HG03280 (cell line): ENCODE measurements around the gene CNRIP1.
"Not testable (repeated sequence)": the region's sequence is repeated elsewhere in the genome, so short reads cannot be mapped to it uniquely, and the experiment has no call there.

Source experiments
- ATAC-seq: cut with Tn5 transposase; IDR thresholded peaks from one replicate; pipeline ENCODE4 v1.9.1; 2021; ENCODE audit warnings: mild to moderate bottlenecking, moderate library complexity; ENCODE audit not compliant: unreplicated experiment

Gene CNRIP1

DNA sequence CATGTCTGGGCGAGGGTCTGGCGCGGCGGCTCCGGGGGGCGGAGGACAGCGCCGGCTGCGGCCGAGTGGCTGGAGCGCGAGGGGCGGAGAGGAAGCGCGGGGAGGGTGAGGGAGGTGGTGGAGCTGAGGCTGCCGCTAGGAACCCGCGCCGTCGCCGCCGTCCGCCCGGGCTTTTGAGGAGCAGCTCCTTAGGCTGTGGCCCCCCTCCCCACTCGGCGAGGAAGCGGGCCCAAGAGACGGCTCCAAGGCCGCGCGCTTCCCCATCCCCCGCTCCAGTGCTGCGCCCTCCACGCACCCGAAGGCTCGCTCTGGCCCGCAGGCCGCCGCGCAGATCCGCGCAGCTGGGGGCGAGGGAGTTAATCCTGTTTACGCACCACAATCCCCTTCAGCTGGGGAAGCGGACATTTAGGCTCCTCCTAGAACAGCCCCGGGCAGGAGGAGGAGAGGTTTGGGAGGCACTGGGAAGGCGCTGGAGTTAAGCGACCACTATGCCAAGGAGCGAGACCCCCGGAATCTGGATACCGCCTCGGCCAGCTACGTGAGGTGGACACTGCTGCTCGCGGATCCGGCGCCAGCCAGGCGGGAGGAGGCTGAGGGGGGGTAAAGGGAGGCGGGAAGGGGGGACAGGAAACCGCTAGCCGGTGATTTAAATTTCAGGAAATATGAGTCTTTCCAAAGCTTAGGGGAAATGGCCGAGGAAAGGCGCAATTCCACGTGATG, at the start of gene CNRIP1:
Gene CNRIP1, minus strand, starts transcription at position 552 of the 720 bp plus-strand sequence. Its CDS starts 549 bp downstream, at position 3.
- no peak for ATAC-seq

- no peak for ATAC-seq
These were observed 49.6 kb upstream of the CNRIP1 start for GRCh38 chr2:68369337-68369734.

GRCh38 chr2:68368654-68369336, 49.0 kb upstream of the CNRIP1 start:
- ATAC-seq = no peak

DNA sequence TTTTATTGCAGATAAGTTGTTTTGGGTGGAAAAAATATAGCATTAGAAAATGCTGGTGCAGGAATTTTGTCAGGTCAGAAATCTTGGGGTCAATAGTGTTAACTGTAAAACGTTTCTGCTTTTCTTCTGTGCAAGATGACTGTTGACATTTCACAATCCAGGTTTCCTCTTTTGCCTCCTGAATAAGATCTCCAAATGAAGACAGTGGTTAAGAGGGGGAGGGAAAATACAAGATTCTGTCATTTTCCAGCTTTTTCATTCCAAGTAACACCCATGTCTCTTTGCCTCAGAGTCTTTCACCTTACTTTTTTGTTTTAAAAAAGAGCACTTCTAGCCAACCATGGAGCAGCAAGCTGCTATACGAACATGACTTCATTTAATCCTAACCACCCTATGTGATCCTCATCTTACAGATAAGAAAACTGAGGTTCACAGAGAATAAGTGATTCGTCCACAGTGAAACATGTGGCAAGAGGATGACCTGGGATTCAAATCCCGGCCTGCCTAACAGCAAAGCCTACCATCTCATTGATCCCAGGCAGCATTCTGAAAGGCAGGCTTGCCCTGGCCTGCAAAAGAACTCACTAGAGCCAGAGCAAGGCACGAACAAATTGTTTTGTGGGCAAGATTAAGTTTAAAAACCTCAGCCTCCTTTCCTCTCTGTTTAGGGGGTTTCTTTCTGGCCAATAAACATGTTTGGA, 48.4 kb upstream of the CNRIP1 start:
- ATAC-seq = no peak

GRCh38 chr2:68366083-68366560, 46.4 kb upstream of the CNRIP1 start:
- peak; percentile 43 for ATAC-seq

GRCh38 chr2:68365087-68365486, 45.3 kb upstream of the CNRIP1 start, which contains the start of gene PLEK:
Gene PLEK (plus strand): TSS chr2:68365282. CDS start chr2:68365352, 70 bp downstream.
- peak; percentile 54 for ATAC-seq

- ATAC-seq = no peak
These were observed 44.0 kb upstream of the CNRIP1 start for GRCh38 chr2:68363721-68364120.

DNA sequence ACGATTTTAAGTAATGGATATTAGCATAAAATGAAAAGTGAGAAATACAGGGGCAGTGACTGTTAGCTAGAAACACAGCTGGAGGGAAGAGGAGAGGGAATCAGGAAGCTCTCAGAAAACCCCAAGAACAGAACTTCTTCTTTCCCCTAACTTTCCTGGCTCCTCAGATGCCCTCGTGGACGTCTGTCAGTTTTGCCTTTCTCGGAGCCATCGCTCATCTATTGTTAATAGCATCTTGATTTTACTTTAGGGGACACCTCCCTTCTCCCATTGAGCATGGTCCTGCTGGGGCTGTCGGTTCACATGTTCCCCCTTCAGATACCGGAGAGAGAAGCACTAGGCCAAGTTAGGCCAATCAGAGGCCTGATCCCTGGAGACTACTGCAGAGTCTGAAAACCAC, 43.0 kb upstream of the CNRIP1 start:
- no peak for ATAC-seq

GRCh38 chr2:68362069-68362468, 42.3 kb upstream of the CNRIP1 start:
- ATAC-seq = peak; percentile 44

DNA sequence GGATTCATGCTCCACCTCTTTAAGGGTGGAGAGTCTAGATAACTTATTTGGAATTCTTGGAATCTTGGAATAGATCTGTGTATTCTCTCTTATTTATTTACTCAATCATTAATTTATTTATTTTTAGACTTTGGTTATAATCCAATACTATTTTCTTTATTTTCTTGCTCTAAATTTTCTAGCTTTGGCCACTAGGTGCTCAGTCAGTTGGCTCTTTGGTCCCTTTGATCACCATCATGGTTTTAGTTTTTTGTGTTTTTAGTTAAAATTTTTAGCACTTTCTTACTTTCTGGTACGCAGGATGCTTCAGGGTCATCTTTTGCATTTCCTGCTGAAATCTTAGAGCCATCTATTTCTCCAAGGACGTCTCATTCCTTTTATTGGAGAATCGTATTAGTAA, 40.1 kb upstream of the CNRIP1 start:
- no peak for ATAC-seq

- peak; percentile 57 for ATAC-seq
These were observed 38.0 kb upstream of the CNRIP1 start for GRCh38 chr2:68357605-68358337.

DNA sequence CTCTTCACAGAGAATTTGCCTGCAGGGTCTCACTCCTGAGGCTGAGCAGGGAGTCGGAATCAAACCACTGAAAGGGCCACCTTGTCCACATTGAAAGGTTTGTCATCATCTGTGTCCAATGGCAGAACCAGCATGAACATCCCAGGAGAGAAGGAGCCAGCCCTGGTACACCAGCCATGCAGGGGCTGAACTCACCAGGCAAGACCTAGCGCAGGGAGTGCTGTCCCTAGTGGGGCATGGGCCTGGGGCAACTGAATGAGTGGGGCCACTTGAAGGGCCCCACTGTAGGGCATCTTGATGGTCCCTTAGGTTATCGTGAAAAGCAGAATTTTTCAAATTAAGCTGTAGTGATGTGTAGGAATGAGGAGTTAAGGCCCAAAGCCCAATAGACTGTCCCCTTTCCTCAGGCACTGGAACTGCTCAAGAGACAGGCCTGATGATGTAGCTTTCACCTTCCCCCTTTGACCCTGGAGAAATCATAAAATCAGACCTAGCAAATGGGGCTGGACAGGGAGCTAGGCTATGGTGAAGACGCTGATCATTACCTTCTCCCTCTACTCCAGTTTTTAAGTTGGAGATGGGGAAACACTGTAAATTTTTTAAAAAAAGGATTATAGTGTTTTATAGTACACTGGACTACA, 37.0 kb upstream of the CNRIP1 start:
- no peak for ATAC-seq

DNA sequence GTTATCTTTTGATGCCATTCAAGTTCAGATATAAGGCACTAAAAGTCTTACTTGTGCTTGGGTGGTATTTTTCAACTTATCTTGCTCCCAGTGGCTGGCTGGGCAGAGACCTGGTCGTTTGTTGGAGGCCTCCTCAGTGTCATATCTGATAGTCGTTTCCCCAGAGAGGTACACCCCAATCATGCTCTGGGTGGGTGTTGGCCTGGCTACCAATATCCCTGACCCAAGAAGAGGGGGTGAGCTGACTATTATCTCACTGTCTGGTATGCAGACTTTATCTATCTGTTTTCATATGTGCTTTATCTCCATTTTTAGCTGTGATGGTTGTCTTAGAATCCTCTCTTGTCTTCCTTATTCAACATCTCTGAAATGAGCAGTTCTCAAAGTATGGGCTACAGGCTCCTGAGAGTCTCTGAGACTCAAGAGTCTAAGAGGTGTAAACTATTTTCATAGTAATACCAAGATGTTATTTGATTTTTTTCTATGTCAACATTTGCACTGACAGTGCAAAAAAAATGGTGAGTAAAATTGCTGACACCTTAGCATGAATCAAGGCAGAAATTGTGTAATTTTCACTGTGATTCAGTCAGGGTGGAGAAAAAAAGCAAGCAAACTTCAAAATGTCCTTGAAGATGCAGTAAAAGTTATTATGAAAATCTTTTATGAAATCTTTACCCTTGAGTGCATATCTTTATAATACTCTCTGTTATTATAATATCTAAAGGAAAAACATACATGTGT, 33.1 kb upstream of the CNRIP1 start:
- ATAC-seq = no peak

- ATAC-seq = no peak
These were observed 32.2 kb upstream of the CNRIP1 start for GRCh38 chr2:68351997-68352396.

DNA sequence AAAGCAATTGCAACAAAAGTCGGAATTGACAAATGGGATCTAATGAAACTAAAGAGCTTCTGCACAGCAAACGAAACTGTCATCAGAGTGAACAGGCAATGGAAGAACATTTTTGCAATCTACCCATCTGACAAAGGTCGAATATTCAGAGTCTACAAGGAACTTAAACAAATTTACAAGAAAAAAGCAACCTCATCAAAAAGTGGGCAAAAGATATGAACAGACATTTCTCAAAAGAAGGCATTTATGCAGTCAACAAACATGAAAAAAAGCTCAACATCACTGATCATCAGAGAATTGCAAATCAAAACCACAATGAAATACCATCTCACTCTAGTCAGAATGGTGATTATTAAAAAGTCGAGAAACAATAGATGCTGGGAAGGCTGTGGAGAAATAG, 29.3 kb upstream of the CNRIP1 start:
- ATAC-seq = not testable (repeated sequence)

- ATAC-seq = no peak
These were observed 25.6 kb upstream of the CNRIP1 start for GRCh38 chr2:68345129-68345875.

GRCh38 chr2:68344031-68344430, 24.3 kb upstream of the CNRIP1 start:
- no peak for ATAC-seq

- no peak for ATAC-seq
These were observed 22.7 kb upstream of the CNRIP1 start for GRCh38 chr2:68342470-68342869.

GRCh38 chr2:68341583-68341982, 21.8 kb upstream of the CNRIP1 start:
- no peak for ATAC-seq
